GM19035 (cell line): ENCODE data around the gene BBX.
"Not testable (repeated sequence)": the region's sequence is repeated elsewhere in the genome, so short reads cannot be mapped to it uniquely, and the experiment has no call there.

ENCODE experiments used
- ATAC-seq: cut with Tn5 transposase; IDR thresholded peaks from one replicate; pipeline ENCODE4 v1.9.1; 2021; ENCODE audit not compliant: unreplicated experiment

Gene BBX

GRCh38 chr3:107833722-107834416 is 311.1 kb downstream of the BBX start:
- no peak for ATAC-seq

- not testable (repeated sequence) for ATAC-seq
These were observed 312.2 kb downstream of the BBX start for GRCh38 chr3:107835001-107835400.

GRCh38 chr3:107837895-107838612 is 315.3 kb downstream of the BBX start:
- ATAC-seq = no peak

GRCh38 chr3:107841831-107842230 is 319.1 kb downstream of the BBX start:
- no peak for ATAC-seq

GRCh38 chr3:107842940-107843339 is 320.2 kb downstream of the BBX start:
- ATAC-seq = no peak

GRCh38 chr3:107845380-107846278 is 322.9 kb downstream of the BBX start:
- no peak for ATAC-seq

GRCh38 chr3:107846279-107846852 is 323.6 kb downstream of the BBX start:
- ATAC-seq = no peak

GRCh38 chr3:107847791-107848190 is 325.0 kb downstream of the BBX start:
- no peak for ATAC-seq

- ATAC-seq = no peak
These were observed 325.7 kb downstream of the BBX start for GRCh38 chr3:107848351-107848915.

GRCh38 chr3:107850681-107851080 is 327.9 kb downstream of the BBX start:
- no peak for ATAC-seq

GRCh38 chr3:107853821-107854220 is 331.1 kb downstream of the BBX start:
- no peak for ATAC-seq

- no peak for ATAC-seq
These were observed 332.0 kb downstream of the BBX start for GRCh38 chr3:107854733-107855132.

- no peak for ATAC-seq
These were observed 332.9 kb downstream of the BBX start for GRCh38 chr3:107855710-107856109.

- no peak for ATAC-seq
These were observed 335.1 kb downstream of the BBX start for GRCh38 chr3:107857854-107858253.

- no peak for ATAC-seq
These were observed 336.1 kb downstream of the BBX start for GRCh38 chr3:107858876-107859275.
